GM23338 (cell line): ENCODE data around the gene CDKN3. TPM values are rescaled to one million over a fixed set of nuclear protein-coding genes. Genes with fewer than 3 reads are reported as not detected.

ENCODE experiments used
- ATAC-seq: fragments of 200-7000 bp; cut with Tn5 transposase; 3 replicates; pipeline ENCODE4 v1.9.1; 2020
- DNase-seq: peaks from one replicate; pipeline ENCODE4 v3.0.0-alpha.2; 2015; ENCODE audit warnings: low spot score
- H2AFZ ChIP-seq: fragments of 200-600 bp; sonication (generic); 2 replicates; pipeline ENCODE4 v1.8.0; 2016; ENCODE audit warnings: antibody characterized with exemption, mild to moderate bottlenecking, moderate library complexity
- H3F3A ChIP-seq: fragments of 200-600 bp; sonication (generic); replicated peaks from 2 replicates; pipeline ENCODE4 v1.8.0; 2017; ENCODE audit warnings: antibody characterized with exemption, mixed run types, low read depth
- H3K27ac ChIP-seq: fragments of 200-600 bp; sonication (generic); 2 replicates; pipeline ENCODE4 v1.6.1; 2016; ENCODE audit warnings: low read depth
- H3K27me3 ChIP-seq: fragments of 200-600 bp; sonication (generic); 2 replicates; pipeline ENCODE4 v1.8.0; 2016; ENCODE audit warnings: mild to moderate bottlenecking, mixed run types, moderate library complexity; ENCODE audit not compliant: insufficient read depth
- H3K36me3 ChIP-seq: fragments of 200-600 bp; sonication (generic); 2 replicates; pipeline ENCODE4 v1.8.0; 2016; ENCODE audit warnings: mild to moderate bottlenecking; ENCODE audit not compliant: insufficient read depth
- H3K4me1 ChIP-seq: fragments of 200-600 bp; sonication (generic); 2 replicates; pipeline ENCODE4 v1.8.0; 2016; ENCODE audit warnings: mild to moderate bottlenecking, moderate library complexity; ENCODE audit not compliant: insufficient read depth
- H3K4me2 ChIP-seq: fragments of 200-600 bp; sonication (generic); 2 replicates; pipeline ENCODE4 v1.7.1; 2017; ENCODE audit warnings: mixed run types
- H3K4me3 ChIP-seq: fragments of 200-600 bp; sonication (generic); 2 replicates; pipeline ENCODE4 v1.6.1; 2016; ENCODE audit warnings: mixed run types
- H3K79me2 ChIP-seq: fragments of 200-600 bp; sonication (generic); replicated peaks from 2 replicates; pipeline ENCODE4 v1.8.0; 2017; ENCODE audit warnings: mild to moderate bottlenecking; ENCODE audit not compliant: insufficient read depth
- H3K9me2 ChIP-seq: fragments of 200-600 bp; sonication (generic); 2 replicates; pipeline ENCODE4 v1.8.0; 2017; ENCODE audit not compliant: insufficient read depth
- H4K20me1 ChIP-seq: fragments of 200-600 bp; sonication (generic); replicated peaks from 2 replicates; pipeline ENCODE4 v1.8.0; 2017; ENCODE audit warnings: mild to moderate bottlenecking; ENCODE audit not compliant: insufficient read depth
- H3K27ac Mint-ChIP-seq: 2 replicates; pipeline ENCODE4 v1.8.0; 2020; ENCODE audit warnings: inconsistent platforms, mild to moderate bottlenecking, moderate library complexity, mixed read lengths
- H3K27me3 Mint-ChIP-seq: 3 replicates; pipeline ENCODE4 v1.8.0; 2022; ENCODE audit warnings: low read depth, mild to moderate bottlenecking, moderate library complexity, mixed read lengths, inconsistent platforms; ENCODE audit not compliant: insufficient read depth, poor library complexity
- H3K36me3 Mint-ChIP-seq: 3 replicates; pipeline ENCODE4 v1.8.0; 2021; ENCODE audit warnings: low read depth, mild to moderate bottlenecking, inconsistent platforms, moderate library complexity, mixed read lengths
- H3K4me1 Mint-ChIP-seq: 3 replicates; pipeline ENCODE4 v1.8.0; 2020; ENCODE audit warnings: mild to moderate bottlenecking, inconsistent platforms, mixed read lengths
- H3K4me3 Mint-ChIP-seq: 3 replicates; pipeline ENCODE4 v1.8.0; 2021; ENCODE audit warnings: moderate library complexity, mild to moderate bottlenecking, inconsistent platforms, mixed read lengths
- H3K9me3 Mint-ChIP-seq: 3 replicates; pipeline ENCODE4 v1.8.0; 2020; ENCODE audit warnings: moderate library complexity, mild to moderate bottlenecking, inconsistent platforms, mixed read lengths
- ETS1 ChIP-seq: IDR thresholded peaks from 2 replicates; pipeline ENCODE4 v1.6.1; 2016; ENCODE audit warnings: antibody characterized with exemption
- EZH2 ChIP-seq: fragments of 200-600 bp; sonication (generic); IDR thresholded peaks from one replicate; pipeline ENCODE4 v1.8.0; 2017; ENCODE audit warnings: antibody characterized with exemption, mild to moderate bottlenecking, low read depth; ENCODE audit not compliant: unreplicated experiment
- NANOG ChIP-seq: IDR thresholded peaks from 2 replicates; pipeline ENCODE4 v1.6.1; 2016; ENCODE audit warnings: antibody characterized with exemption, borderline replicate concordance
- POLR2AphosphoS5 ChIP-seq: IDR thresholded peaks from 2 replicates; pipeline ENCODE4 v1.6.1; 2016; ENCODE audit warnings: antibody characterized with exemption, low read depth
- REST ChIP-seq: IDR thresholded peaks from one replicate; pipeline ENCODE4 v1.6.1; 2018; ENCODE audit warnings: antibody characterized with exemption; ENCODE audit not compliant: unreplicated experiment
- ZNF331 ChIP-seq: fragments of 250-450 bp; sonication (Bioruptor Pico); IDR thresholded peaks from 2 replicates; pipeline ENCODE4 v1.5.0; 2020; ENCODE audit warnings: low read depth, mild to moderate bottlenecking, moderate library complexity
- polyA plus RNA-seq: library from polyadenylated mRNA; unstranded; fragments of >200 nt; fragmentation: Nextera tagmentation; extraction: Ambion mirVana; gene quantifications from 2 replicates; pipeline ENCODE4 v1.2.1, GENCODE V29; 2016
- total RNA-seq: library from RNA; depleted of rRNA; stranded (reverse); fragments of >200 nt; shearing (Covaris generic); gene quantifications from 2 replicates; pipeline ENCODE4 v1.2.3, GENCODE V29; 2014
- TF ChIP-seq, protein P1 (sequence below): fragments of 250-450 bp; sonication (Bioruptor Pico); IDR thresholded peaks from 2 replicates; pipeline ENCODE4 v1.5.0; 2020; ENCODE audit warnings: mild to moderate bottlenecking, moderate library complexity

CDKN3 gene
- total and polyA plus RNA-seq, 2 experiments from 2014 or later, result 36.3 to 97.4 TPM

DNA sequence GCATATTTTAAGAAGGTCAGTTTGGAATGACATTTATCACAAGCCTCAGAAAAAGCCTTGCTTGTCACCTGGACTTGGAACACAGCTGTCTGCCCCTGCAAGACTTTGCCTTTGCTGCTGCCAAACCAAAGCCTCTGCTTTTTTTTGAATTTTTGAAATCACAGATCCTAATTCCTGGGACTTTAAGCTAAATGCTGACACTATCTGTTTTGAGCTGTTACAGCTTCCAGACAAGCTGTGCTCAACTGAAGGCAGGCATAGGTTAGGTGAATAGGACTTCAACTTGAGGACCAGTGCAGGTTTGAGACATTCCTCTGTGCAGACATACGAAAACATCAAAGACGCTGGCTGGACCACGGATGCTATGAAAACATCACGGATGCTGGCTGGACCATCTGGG lies 11.3 kb upstream of the CDKN3 start:
- Histone ChIP-seq H3F3A (no peaks in the 10 kb centered on the region), H3K4me3 (no peak overlapping the region), H3K4me2 (no peak overlapping the region), H3K4me1 (no peaks in the 10 kb centered on the region), H2AFZ (peak overlapping the region; percentile 63), H3K27ac (no peak overlapping the region), H3K27me3 (no peaks in the 10 kb centered on the region), H3K9me2 (no peaks in the 10 kb centered on the region), H3K79me2 (no peaks in the 10 kb centered on the region), H3K36me3 (no peaks in the 10 kb centered on the region), H4K20me1 (no peaks in the 10 kb centered on the region)
- no peak overlapping the region for H3K4me3 Mint-ChIP-seq
- DNase-seq, result no peak
- H3K4me1 Mint-ChIP-seq, result 0 out of 3 replicates have a peak, but pooled peaks cover 6% of the 10 kb centered on the region
- no peaks in the 10 kb centered on the region for H3K36me3 Mint-ChIP-seq
- no peaks in the 10 kb centered on the region for H3K27me3 Mint-ChIP-seq
- TF ChIP-seq EZH2 (no peak), POLR2AphosphoS5 (no peak), REST (no peak), ZNF331 (no peak), ETS1 (no peak), NANOG (no peak)
- TF ChIP-seq, protein P1, sequence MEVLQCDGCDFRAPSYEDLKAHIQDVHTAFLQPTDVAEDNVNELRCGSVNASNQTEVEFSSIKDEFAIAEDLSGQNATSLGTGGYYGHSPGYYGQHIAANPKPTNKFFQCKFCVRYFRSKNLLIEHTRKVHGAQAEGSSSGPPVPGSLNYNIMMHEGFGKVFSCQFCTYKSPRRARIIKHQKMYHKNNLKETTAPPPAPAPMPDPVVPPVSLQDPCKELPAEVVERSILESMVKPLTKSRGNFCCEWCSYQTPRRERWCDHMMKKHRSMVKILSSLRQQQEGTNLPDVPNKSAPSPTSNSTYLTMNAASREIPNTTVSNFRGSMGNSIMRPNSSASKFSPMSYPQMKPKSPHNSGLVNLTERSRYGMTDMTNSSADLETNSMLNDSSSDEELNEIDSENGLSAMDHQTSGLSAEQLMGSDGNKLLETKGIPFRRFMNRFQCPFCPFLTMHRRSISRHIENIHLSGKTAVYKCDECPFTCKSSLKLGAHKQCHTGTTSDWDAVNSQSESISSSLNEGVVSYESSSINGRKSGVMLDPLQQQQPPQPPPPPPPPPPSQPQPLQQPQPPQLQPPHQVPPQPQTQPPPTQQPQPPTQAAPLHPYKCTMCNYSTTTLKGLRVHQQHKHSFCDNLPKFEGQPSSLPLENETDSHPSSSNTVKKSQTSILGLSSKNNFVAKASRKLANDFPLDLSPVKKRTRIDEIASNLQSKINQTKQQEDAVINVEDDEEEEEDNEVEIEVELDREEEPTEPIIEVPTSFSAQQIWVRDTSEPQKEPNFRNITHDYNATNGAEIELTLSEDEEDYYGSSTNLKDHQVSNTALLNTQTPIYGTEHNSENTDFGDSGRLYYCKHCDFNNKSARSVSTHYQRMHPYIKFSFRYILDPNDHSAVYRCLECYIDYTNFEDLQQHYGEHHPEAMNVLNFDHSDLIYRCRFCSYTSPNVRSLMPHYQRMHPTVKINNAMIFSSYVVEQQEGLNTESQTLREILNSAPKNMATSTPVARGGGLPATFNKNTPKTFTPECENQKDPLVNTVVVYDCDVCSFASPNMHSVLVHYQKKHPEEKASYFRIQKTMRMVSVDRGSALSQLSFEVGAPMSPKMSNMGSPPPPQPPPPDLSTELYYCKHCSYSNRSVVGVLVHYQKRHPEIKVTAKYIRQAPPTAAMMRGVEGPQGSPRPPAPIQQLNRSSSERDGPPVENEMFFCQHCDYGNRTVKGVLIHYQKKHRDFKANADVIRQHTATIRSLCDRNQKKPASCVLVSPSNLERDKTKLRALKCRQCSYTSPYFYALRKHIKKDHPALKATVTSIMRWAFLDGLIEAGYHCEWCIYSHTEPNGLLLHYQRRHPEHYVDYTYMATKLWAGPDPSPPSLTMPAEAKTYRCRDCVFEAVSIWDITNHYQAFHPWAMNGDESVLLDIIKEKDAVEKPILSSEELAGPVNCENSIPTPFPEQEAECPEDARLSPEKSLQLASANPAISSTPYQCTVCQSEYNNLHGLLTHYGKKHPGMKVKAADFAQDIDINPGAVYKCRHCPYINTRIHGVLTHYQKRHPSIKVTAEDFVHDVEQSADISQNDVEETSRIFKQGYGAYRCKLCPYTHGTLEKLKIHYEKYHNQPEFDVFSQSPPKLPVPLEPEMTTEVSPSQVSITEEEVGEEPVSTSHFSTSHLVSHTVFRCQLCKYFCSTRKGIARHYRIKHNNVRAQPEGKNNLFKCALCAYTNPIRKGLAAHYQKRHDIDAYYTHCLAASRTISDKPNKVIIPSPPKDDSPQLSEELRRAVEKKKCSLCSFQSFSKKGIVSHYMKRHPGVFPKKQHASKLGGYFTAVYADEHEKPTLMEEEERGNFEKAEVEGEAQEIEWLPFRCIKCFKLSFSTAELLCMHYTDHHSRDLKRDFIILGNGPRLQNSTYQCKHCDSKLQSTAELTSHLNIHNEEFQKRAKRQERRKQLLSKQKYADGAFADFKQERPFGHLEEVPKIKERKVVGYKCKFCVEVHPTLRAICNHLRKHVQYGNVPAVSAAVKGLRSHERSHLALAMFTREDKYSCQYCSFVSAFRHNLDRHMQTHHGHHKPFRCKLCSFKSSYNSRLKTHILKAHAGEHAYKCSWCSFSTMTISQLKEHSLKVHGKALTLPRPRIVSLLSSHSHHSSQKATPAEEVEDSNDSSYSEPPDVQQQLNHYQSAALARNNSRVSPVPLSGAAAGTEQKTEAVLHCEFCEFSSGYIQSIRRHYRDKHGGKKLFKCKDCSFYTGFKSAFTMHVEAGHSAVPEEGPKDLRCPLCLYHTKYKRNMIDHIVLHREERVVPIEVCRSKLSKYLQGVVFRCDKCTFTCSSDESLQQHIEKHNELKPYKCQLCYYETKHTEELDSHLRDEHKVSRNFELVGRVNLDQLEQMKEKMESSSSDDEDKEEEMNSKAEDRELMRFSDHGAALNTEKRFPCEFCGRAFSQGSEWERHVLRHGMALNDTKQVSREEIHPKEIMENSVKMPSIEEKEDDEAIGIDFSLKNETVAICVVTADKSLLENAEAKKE (CRISPR knock-in tag), result no peak
- no peak overlapping the region for H3K27ac Mint-ChIP-seq
- H3K9me3 Mint-ChIP-seq, result no peaks in the 10 kb centered on the region
- no peak for ATAC-seq
